HG02970 (cell line): ENCODE data around the gene PDE8A.
"Not testable (repeated sequence)": the region's sequence is repeated elsewhere in the genome, so short reads cannot be mapped to it uniquely, and the experiment has no call there.

Experiments
- ATAC-seq: cut with Tn5 transposase; IDR thresholded peaks from one replicate; pipeline ENCODE4 v1.9.1; 2021; ENCODE audit warnings: mild to moderate bottlenecking, moderate library complexity, moderate number of reproducible peaks; ENCODE audit not compliant: unreplicated experiment, low FRiP score

The PDE8A gene

DNA sequence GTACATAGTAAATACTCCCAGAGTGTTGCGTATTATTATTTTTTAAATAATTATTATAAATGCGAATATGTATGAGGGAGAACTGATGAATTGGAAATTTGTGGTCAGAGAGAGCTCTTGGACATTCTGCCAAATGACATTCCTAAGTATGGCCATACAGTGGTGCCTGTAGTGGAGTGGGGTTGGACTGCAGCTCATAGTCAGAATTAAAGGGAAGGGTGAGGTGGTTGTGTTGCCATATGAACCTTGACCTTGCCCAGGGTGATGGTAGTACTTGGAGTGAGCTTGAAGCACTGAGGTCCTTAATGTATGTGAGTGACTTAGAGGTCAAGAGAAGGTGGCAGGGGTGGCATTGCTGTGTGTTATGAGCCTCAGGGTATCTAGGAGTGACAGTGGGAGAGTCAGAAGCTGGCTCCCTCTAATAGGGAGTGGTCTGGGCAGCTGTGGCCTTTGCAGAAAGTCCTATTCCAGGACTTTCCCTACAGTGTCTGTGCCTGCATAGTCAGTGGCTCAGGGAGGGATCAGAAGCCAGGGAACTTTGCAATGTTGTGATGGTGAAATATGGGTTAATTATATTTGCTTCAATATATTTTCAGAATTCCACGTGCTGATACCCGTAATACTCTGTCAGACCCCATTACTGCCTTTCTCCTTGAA is 26.2 kb downstream of the PDE8A start:
- ATAC-seq: no peak

DNA sequence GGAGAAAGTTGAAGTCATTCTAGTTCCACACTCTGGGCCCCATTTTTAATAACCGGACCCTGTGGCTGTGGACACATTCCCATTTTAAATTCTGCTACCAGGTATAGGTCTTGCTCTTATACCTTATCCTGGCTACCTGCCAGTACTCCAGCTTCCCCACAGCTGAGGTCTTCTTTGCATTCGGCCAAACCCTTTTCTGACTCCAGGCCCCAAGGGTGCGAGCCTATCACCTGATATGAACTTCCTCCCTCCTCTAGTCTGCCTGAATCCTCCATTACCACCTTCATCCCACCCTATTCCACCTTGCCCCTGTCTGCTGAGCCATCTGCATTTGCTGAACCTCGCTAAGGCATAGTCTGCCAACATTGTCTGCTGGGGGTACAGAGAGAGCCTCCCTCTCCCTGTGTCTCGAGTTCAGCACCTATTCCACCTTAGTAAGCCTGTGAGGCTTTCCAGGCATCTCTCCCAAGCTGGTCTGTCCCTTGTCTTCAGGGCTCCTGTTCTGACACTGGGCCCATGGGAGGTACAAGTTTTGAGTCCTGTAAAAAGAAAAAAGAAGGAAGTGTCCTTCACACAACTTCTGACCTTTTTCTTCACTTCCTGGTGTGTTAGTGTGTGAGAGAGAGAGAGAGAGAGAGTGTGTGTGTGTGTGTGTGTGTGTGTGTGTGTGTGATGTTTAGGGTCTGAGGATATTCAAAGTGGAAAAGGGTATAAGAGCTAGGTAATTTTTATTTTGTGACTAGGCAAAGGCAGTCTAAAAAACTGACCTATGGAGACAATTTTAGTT is 27.0 kb downstream of the PDE8A start:
- no peak for ATAC-seq

DNA sequence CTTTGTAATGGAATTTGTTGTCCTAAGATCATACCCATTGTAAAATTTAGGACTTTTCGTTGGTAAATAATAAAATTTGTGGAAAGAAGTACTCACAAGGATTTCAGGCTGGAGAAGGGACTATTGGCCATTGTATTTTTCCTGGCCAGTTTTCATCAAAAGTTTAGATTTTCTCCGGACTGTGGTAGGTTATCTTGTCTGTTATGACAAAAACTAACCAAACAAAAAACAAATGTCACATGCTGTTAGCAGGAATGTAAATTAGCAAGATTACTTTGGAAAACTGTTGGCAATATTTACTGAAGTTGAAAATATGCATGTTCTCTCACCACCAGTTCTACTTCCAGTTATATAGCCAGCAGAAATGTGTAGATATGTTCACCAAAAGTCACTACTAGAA is 27.8 kb downstream of the PDE8A start:
- no peak for ATAC-seq

DNA sequence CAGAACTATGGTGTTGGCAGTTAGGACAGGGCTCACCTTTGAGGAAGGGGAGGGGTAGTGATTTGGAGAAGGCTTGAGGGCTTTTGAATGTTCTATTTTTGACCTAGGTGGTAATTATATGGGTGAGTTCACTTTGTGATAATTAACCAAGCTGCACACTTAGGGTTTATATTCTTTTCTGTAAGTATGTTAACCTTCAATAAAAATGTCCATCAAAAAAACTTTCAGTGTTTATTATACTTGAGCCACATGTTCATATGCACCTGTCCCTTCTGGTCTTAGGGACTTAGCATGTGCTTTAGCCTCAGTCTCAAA is 28.4 kb downstream of the PDE8A start:
- ATAC-seq: no peak

GRCh38 chr15:85010386-85011159 is 28.9 kb downstream of the PDE8A start:
- no peak for ATAC-seq

- no peak for ATAC-seq
Measured at GRCh38 chr15:85011160-85011571, 29.5 kb downstream of the PDE8A start.

DNA sequence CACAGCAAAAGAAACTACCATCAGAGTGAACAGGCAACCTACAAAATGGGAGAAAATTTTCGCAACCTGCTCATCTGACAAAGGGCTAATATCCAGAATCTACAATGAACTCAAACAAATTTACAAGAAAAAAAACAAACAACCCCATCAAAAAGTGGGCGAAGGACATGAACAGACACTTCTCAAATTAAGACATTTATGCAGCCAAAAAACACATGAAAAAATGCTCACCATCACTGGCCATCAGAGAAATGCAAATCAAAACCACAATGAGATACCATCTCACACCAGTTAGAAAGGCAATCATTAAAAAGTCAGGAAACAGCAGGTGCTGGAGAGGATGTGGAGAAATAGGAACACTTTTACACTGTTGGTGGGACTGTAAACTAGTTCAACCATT is 30.1 kb downstream of the PDE8A start:
- ATAC-seq: not testable (repeated sequence)

DNA sequence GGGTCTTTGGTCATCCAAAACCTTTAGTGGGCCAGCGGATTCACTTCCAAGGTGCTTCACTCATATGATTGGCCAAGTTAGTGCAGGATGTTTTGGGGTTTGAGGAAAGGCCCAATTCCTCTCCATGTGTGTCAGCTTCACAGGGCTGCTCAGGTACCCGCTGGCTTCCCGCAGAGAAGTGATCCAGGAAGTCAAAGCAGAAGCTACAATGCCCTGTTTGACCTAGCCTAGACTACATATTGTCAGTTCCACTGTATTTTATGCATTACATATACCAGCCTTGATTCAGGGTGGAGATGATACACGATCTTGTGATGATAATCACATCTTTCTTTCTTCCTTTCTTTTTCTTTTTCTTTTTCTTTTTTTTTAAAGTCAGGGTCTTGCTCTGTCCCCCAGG is 32.1 kb downstream of the PDE8A start:
- no peak for ATAC-seq

- ATAC-seq: no peak
Measured at GRCh38 chr15:85014932-85015331, 33.3 kb downstream of the PDE8A start.

DNA sequence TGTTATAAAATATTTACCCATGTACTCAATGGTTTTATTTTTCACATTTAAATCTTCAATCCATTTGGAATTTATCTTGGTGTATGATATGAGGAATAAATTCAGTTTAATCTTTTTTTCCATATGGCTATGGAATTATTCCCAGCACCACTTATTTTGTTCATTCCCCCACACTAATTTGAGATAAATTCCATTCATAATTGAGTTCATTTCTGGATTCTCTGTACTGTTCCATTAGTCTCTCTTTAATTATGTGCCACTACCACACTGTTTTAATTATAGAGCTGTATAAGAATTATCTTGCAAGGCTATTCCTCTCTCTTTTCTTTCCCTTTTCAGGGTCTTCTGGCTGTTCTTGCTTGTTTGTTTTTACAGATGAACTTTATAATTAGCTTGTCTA is 34.6 kb downstream of the PDE8A start:
- no peak for ATAC-seq

DNA sequence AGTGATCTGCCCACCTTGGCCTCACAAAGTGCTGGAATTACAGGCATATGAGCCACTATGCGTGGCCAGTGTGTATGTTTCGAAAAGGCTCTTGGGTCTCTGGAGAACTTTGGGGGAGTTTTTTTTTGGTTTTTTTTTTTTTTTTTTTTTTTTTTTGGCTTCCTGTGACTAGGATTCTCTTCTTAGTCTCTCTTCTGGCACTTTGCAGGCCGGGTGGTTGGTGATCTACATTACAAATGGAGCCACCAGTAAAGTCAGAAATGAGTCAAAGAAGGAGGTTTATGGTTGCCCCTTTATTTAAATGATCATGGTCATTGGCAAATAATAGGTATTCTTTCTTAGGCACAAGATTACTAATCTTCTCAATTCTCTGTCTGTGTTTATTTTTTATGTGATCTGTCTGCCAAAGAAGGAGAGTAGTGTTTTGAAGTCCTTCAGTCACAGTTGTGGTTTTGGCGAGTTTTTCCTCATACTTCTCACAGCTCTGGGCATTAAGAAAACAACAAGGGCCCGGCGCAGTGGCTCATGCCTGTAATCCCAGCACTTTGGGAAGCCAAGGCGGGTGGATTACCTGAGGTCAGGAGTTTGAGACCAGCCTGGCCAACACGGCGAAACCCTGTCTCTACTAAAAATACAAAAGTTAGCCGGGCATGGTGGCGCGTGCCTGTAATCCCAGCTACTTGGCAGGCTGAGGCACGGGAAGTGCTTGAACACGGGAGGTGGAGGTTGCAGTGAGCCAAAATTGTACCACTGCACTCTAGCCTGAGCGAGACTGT is 38.3 kb downstream of the PDE8A start:
- ATAC-seq: no peak

- no peak for ATAC-seq
Measured at GRCh38 chr15:85021409-85021808, 39.8 kb downstream of the PDE8A start.

GRCh38 chr15:85022860-85023403 is 41.3 kb downstream of the PDE8A start:
- no peak for ATAC-seq

- no peak for ATAC-seq
Measured at GRCh38 chr15:85024003-85024402, 42.3 kb downstream of the PDE8A start.

GRCh38 chr15:85024509-85025336 is 43.1 kb downstream of the PDE8A start:
- no peak for ATAC-seq

GRCh38 chr15:85025516-85026251 is 44.0 kb downstream of the PDE8A start:
- ATAC-seq: no peak

- no peak for ATAC-seq
Measured at GRCh38 chr15:85026304-85027032, 44.8 kb downstream of the PDE8A start.

DNA sequence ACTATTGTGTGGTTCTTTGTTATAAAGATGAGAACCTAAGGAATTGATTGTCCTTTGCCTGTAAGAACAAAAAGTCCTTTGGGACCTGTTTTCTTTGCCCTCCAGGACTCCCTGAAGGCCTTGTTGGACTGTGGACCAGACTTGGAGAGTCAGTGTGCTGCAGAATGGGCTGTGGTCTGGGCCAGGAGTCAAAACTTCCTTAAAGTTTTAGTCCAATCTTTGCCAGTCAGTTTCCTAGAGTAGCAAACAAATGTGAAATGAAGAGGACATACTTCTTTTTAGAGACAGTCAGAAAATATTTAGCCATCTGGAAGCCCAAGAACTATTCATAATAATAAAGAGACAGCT is 45.4 kb downstream of the PDE8A start:
- no peak for ATAC-seq
